HL-60/S4 (cell line): Measurements from ENCODE around the gene SLX4IP.

ENCODE experiments used
- in situ Hi-C: fragments of 300-500 bp; cut with MboI; formaldehyde crosslinking; loops from 2 replicates; pipeline ENCODE4 v1.14.3; 2022; ENCODE audit warnings: low sequenced_read_pairs

The SLX4IP gene

DNA sequence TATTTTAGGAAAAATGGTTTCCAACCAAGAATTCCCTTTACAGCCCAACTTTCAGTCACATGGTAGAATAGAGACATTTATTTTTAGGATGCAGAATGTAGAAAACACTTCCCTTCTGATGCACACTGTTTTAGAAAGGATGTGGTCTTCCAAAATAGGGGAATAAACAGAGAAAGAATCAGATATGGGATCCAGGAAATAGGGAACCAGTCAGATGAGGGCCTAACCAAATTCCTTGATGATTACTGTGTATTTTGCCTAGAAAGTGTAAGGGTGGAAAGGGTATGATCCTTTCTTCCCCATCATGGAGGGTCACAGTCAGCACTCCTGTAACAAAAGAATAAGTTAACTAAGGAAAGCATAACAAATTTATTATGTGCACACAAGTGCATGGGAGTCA, 27.4 kb downstream of the SLX4IP start:
- in situ Hi-C loops = loop anchor here (10.0 to 25.0 kb wide), 2 partner anchors 72 to 200 kb away; partner anchors contain the start of gene JAG1

DNA sequence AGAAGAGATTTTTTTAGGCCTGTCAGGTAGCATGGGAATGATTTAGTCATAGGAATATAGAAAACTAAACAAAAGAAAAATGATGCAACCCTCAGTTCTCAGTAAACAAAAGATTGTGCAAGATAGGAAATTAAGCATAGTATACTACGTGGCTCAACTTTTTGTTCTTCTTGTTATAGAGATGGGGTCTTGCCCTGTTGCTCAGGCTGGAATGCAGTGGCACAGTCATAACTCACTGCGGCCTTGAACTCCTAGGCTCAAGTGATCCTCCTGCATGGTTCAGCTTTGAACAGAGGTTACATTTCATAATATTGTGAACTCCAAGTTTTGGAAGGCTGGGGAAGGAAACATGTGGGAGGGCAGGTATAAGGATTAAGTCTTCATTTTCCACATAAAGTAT, 28.5 kb downstream of the SLX4IP start:
- in situ Hi-C loops = loop anchor here (10.0 to 25.0 kb wide), 2 partner anchors 71 to 199 kb away; partner anchors contain the start of gene JAG1

DNA sequence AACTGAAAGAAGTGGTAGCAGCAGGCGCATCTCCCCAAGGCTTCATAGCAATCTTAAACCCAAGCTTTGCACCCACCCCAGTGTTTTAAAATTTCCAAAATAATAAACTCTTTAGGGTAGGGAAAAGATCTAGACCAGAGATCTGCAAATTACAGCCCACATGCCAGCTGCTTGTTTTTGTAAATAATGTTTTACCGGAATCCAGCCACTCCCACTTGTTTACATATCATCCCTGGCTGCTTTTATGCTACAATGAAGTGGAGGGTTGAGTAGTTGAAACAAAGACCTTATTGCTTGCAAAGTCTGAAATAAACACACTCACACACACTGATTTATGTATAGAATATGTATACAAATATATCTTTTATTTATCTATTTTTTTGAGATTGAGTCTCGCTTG, 30.0 kb downstream of the SLX4IP start:
- in situ Hi-C loops = loop anchor here (10.0 to 25.0 kb wide), 2 partner anchors 70 to 197 kb away; partner anchors contain the start of gene JAG1

DNA sequence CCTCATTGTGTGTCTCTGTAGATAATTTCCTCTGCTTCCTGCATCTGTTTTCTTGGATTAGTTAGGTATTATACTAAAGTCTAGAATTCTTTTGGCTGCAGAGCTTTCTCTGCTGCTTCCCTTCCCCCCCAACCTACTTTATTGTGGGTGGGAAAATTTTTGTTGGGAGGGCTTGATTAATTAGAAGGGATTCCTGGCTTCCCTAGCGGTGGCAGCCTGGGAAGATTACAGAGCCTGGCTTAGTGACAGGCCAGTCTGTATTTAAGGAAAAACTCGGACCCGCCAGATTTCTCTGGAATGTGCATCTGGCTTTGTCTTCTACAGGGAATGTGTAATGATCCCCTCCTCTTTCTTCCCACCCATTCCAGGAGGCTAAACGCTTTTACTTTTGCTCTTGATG, 31.2 kb downstream of the SLX4IP start:
- in situ Hi-C loops = loop anchor here (10.0 to 25.0 kb wide), 2 partner anchors 68 to 196 kb away; partner anchors contain the start of gene JAG1

DNA sequence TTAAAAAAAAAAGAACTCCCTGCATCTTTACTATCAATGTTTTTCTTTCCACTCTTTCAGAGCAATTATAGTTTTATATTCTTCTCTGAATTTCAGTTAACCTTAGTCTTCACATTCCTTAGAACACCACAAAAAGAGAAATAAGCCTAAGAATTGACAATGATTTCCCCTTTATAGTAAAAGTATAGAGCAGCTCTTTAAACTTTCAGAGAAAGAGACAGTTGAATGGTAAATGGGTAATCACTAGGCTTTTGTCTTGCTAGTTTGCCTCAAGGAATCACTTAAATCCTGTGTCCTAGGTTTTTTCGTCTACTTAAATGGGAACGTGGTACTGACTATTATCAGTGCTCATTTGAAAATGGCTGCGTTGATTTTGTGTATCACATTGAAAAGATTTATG, 31.8 kb downstream of the SLX4IP start:
- in situ Hi-C loops = loop anchor here (10.0 to 25.0 kb wide), 2 partner anchors 68 to 195 kb away; partner anchors contain the start of gene JAG1

DNA sequence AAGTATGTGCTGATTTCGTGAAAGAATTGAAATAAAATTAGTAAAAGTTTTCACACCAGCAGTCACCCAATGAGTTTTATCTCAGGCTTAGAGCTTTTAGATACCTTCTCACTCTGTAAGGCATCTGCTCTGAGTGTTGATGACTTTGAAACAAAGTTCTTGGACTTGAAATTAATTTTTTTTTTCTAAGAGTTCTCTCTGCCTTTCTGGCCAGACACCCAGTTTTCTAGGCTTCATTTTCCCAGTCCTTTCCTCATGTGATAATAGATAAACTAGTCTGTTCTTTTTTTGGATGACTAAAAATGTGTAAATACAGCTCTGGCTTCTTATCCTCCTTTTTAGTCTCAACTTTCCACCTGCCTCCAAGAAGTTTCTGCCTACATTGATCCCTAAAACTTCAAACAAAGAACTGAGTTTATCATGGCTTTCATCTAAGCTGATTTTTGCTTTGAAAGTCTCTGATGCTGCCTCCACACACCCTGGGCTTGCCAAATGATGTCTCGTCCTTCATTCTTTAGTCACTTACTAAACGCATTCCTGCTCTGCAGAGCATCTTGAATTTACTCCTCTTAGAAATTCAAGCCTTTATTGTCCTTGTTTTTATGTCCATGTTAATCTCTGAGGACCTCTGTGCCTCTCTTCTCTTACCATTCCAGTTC, 32.7 kb downstream of the SLX4IP start:
- in situ Hi-C loops = loop anchor here (10.0 to 25.0 kb wide), 2 partner anchors 67 to 194 kb away; partner anchors contain the start of gene JAG1

DNA sequence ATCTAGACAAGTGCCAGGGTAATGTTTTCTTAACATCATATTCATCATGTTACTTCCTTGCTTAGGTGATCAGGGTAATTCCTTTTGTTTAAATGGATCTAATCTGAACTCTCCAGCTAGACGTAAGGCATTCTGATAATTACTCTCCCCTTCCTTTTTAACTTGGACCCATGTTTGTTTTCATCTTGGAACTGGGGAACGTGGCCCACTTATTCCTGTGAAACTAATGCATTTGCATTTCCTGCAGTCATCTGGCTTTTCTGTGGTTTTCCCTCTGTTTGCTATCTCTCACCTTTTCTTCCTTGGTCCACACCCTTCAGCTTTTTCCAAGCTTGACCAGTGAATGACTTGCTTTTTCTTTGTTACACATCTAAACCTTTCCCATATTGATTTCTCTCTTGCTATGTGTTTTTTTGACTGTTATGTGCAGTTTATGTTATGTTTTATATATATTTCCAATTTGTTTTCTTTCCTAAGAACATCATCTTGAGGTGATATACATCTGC, 33.3 kb downstream of the SLX4IP start:
- in situ Hi-C loops = loop anchor here (10.0 to 25.0 kb wide), 2 partner anchors 66 to 194 kb away; partner anchors contain the start of gene JAG1

DNA sequence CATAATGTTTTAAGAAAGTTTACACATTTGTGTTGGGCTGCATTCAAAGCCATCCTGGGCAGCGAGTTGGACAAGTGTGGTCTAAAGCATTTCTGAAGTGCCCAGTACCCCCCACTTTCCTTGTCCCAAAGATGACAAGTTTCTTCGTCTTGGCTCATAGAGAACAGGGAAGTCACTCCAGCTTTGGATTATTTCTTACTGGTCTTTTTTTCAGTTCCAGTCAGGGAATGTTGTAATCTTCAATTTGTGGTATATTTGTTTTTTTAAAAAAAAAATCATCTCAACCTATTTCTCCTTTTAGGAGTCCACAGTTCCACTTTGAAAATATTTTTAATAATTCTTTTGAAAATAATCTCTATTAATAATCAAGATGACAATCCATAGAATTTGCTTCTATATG, 34.0 kb downstream of the SLX4IP start:
- in situ Hi-C loops = loop anchor here (10.0 to 25.0 kb wide), 2 partner anchors 66 to 193 kb away; partner anchors contain the start of gene JAG1

DNA sequence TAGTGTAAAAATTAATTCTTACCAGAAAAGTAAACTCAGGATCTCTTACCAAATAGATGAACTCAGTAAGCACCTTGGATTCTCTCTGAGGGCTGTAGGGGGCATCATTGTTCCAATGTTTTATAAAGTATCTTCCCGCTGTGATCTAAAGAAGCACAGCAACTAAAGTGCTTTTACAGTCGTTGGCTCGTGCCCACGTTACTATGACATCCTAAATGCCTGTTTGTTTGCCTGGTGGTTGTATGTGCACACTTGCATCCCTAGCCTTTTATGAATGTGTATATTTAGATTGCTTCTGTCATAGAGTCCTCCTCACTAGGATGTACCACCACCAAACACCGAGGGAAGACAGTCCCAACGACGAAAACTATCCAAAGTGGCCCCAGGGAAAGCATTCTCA, 34.5 kb downstream of the SLX4IP start:
- in situ Hi-C loops = loop anchor here (10.0 to 25.0 kb wide), 2 partner anchors 65 to 193 kb away; partner anchors contain the start of gene JAG1

DNA sequence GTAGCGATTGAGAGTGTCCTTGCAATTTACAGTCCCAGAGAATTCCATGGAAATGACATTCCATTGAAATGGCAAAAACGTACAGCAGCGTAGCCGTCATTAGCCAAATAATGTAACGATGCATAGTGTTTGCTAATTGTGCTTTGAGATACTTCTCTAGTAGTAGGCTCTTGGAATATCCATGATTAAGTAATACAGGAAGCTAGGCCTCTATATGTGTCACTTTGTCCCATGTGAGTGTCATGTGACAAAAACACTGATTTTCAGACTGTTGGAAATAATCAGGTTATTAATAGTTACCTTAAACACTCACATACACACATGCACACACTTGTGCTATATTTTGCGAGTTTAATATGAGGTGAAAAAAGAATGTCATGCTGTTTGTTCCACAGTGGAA, 35.2 kb downstream of the SLX4IP start:
- in situ Hi-C loops = loop anchor here (25.0 kb wide), 1 partner anchor 192 kb away; the partner anchor contains the start of gene JAG1

DNA sequence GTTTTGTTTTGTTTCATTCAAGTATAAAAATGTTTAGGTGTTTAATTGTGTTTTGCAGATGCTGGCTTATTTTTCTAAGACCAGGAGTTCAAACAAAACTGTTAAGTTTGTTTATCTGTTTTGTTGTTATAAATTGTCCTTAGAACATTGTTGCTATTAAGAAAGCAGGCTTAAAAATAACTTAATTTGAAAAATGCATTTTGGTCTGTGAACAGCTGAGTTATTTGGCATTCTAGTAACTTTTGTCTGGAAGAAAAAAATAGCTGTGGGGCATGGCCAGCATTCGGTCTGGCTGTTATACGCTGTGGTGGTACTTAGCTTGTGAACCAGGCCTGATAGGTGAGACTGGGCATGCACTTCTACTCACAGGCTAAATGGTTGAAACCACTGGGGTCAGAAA, 37.8 kb downstream of the SLX4IP start:
- in situ Hi-C loops = loop anchor here (25.0 kb wide), 1 partner anchor 189 kb away; the partner anchor contains the start of gene JAG1

DNA sequence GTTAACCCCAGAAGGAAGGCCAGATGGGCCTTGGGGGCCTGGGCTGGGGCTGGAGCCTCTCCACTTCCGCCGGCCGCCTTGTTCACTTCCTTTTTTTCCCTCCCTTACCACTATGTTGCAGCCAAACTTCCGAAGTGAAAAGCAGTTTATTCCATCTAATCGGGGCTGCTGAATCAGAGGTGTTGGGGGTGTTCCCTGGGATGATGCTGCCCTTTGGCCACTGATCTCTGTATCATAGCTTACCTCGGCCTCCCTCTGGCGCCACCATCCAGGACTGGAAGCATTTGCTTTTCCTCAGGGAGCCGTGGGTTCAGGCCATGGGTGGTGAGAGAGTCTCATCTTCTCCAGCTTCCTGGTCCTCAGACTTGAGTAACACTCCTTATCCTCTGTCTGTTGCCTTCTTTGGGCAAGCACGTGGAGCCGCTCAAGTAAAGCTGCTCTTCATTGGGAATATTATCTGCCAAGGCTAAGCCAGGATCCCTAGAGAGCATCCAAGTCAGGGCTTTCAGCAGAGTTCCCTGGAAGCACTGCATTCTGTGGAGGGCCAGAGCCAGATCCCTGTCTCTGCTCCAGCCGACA, 39.6 kb downstream of the SLX4IP start:
- in situ Hi-C loops = loop anchor here (25.0 kb wide), 1 partner anchor 188 kb away; the partner anchor contains the start of gene JAG1

DNA sequence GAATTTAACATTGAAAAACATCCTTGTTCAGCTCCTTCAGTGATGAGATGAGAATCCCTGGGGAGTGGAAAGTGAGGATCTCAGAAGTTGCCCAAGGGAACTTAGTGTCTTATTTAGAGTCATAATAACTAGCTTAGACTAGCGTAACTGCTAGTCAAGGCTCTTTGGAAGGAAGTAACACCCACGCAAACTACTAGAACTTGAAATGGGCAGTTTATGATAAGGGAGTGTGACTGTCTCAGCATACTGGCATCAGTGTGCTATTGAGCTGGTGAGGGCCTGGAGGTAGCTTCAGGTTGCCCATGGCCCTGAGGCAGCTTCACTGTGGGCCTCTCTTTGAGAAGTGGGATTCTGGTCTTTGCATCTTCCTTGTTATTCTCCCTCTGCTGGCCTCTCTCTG, 40.1 kb downstream of the SLX4IP start:
- in situ Hi-C loops = no loop called here

DNA sequence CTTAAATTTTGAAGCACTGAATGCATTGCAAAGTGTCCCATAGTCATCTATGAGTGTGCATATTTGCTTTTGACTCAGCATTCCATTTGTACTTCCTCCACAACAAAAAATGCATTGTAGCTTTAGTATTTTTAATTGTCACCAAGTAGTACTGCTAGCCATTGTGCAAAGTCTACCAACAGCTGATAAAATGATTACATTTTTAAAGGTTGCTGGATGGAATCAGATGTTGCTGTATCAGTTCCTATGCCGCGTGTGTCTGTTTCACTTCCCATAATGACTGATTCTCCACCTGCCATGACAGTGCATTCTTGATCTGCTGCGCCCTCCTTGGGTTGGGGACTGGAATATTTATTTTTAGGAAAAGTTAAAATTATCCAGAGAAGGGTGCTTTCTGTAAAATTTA, 41.2 kb downstream of the SLX4IP start:
- in situ Hi-C loops = no loop called here

DNA sequence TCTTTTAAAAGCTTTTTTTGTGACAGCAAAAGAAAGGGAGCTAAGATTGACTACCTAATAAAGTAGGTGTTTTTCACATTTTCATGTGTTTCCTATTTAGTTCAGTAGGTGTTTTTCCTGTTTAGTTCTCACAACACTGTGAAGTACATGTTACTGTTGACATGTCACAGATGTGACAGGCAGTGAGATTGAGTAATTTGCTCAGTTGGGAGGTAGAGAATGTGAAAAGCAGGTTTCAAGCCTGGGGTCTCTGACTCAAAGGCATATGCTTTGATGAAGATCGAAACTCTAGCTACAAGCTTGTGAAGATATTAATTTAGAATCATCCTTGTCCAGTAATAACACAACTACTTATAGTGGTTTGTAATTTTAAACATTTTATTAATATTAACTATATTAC, 43.1 kb downstream of the SLX4IP start:
- in situ Hi-C loops = no loop called here

DNA sequence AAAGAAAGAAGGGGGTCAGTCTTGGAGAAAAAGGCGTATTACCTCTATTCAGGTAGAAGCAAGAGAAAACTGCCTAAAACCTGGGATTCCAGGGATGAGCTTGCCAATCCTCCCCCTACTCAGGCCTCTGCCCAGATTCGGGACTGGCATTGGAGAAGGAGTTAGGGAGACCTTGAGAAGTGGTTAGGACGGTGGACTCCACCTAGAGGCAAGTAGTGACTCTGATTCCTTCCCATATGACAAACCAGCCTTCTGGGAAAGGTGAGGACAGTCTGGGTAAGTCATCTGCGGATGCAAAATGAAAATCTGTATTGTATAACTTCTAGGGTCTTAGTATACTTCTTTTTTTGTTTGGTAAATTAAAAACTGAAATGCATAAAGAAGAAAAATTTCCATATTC, 43.8 kb downstream of the SLX4IP start:
- in situ Hi-C loops = no loop called here

DNA sequence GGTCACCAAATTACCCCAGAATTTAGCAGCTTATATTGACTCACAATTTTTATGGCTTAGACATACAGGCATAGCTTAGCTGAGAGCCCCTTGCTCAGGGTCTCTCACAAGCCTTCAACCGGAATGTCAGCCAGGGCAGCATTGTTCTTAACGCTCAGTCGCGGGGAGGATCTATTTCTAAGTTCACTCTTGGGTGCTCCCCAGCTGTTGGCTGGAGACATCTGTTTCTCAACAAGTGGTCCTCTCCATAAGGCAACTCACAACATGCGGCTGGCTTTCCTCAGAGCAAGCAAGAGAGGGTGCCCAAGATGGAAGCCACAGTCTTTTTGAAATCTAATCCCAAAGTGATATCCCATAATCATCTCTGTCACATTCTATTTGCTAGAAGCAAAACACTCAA, 46.6 kb downstream of the SLX4IP start:
- in situ Hi-C loops = no loop called here

DNA sequence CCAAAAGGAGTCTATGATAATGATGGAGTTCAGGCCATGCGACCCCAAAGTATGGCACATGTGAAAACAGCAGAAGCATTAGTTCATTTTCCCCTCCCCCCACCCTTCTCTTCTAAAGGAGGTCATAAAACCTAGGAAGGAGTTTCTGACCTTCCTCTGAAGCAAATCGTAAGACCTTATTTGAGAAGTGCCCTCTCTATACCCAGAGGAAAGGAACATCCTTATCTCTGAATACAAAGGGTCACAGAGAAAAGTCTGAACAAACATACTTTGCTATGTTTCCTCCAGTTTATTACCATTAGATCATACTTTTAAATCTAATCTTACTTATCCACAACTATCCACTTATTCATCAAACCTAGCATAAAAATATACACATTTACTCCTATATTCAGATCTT, 48.6 kb downstream of the SLX4IP start:
- in situ Hi-C loops = no loop called here

DNA sequence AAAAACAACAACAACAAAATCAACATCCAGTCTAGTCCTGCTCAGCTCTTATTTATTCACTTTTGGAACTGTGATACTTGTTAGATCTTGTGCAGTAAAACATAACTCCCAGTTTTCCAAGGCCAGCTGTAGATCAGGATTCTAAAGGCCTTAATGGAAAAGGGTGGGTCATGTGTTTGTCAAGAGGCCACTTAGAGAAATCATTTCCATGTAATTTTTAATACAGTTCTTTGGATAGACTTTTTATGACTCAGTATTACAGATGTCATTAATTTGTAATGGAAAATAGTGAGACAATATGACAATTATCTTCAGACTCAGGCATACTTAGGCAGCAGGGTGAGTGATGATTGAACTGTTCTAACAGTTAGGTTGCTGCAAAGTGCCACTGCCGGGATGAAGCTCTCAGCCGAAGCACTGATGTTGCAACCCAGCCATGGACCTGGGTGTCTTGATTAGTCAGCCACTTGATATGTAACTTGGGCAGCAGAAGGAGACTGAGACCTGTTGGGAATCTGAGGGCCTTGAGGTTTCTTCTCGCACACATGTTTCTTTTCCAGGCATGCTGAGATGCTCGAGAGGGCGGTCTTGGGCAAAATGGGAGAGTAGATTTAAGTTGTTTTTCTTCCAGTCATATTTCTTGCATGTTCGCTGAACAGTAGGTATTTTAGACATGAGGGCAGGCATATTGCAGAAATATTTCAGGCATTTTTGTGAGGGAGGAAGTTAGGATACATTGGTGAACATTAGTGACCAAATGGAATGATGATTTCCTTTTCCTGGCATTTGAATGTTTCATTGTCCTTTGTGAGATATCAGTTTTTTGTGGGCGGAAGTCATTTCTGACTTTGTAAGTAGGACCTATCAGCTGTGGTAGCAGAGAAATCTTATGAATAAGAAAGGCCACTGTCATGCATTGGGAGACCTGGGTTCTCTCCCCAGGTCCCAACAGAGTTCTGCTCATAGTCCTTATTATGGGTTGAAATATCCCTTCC, 52.3 kb downstream of the SLX4IP start:
- in situ Hi-C loops = no loop called here

DNA sequence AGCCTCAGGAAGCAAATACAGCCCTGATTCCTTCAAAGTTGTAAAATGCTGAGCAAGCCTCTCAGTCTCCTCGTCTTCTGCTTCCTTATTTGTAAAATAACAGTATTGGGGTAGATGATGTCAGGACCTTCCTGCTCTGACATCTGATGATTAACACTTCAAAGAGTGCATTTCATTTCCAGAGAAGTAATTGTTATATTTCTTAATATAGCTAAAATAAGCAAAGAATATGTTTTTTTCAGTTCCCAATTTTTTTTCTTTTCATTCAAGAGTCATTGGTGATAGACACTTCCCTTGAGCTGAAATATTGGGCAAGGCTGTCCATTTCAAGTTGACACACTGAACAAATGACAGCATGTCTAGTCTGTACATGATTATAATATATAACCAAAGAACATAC, 53.4 kb downstream of the SLX4IP start:
- in situ Hi-C loops = no loop called here
